ENCODE data around the gene CERK. TPM values are rescaled to one million over a fixed set of nuclear protein-coding genes. Genes with fewer than 3 reads are reported as not detected.
"Not testable (repeated sequence)": the region's sequence is repeated elsewhere in the genome, so short reads cannot be mapped to it uniquely, and the experiment has no call there.

Gene CERK, protein sequence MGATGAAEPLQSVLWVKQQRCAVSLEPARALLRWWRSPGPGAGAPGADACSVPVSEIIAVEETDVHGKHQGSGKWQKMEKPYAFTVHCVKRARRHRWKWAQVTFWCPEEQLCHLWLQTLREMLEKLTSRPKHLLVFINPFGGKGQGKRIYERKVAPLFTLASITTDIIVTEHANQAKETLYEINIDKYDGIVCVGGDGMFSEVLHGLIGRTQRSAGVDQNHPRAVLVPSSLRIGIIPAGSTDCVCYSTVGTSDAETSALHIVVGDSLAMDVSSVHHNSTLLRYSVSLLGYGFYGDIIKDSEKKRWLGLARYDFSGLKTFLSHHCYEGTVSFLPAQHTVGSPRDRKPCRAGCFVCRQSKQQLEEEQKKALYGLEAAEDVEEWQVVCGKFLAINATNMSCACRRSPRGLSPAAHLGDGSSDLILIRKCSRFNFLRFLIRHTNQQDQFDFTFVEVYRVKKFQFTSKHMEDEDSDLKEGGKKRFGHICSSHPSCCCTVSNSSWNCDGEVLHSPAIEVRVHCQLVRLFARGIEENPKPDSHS
- total RNA-seq (2014; rRNA removed; shearing (Covaris generic)): 34.4 and 37.7 TPM in 2 replicates

DNA sequence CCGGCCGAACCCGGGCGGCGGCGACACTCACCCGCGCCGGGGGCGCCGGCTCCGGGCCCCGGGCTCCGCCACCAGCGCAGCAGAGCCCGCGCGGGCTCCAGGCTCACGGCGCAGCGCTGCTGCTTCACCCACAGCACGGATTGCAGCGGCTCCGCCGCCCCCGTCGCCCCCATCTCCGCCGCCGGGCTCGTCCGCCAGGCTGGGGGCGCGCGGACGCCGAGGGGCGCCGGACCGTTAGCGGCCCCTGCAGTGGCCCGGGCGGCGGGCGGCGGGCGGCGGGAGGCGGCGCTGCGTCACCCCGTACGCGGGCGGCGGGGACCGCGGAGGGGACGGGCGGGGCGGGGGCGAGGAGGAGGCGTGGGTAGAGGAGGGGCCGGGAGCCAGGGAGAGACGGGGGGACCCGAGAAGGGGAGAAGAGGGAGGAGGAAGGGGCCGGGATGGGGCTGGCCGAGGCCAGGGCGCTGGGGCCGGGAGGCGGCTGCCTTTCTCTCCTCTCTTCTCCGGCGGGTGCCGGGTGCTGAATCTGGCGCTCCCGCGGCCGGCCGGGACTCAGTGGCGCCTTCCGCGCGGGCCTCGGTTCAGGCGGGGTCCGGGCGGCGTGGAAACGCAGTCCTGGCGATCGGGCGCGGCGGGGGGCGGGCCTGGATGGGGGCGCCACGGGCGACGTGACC is at the start of gene CERK:
Gene CERK, minus strand, starts transcription at position 277 of the 671 bp plus-strand sequence. Its CDS starts 104 bp downstream, at position 173.
- DNase-seq (ENCODE audit: low read depth): peak; percentile 65

DNA sequence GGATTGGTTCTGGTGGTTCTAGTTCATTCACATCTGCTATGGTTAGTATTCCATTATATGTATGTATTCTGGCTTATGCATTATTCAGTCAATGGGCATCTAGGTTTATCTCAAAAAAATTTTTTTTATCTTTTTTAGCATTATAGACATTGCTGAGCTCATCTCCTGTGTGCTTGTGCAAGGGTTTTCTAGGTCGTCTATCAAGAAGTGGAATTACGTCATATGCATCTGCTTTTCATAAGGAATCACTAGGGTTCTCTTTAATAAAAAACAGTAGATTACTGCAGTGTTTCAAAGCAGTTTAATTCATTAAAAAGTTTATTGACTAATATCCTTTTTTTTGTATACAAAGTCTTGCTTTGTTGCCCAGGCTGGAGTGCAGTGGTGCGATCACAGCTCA is 45.7 kb upstream of the CERK start:
- no peak for DNase-seq (ENCODE audit: low read depth)

GRCh38 chr22:46782200-46782599 is 44.1 kb upstream of the CERK start:
- DNase-seq (ENCODE audit: low read depth): not testable (repeated sequence)

GRCh38 chr22:46781291-46781690 is 43.2 kb upstream of the CERK start:
- no peak for DNase-seq (ENCODE audit: low read depth)

- no peak for DNase-seq (ENCODE audit: low read depth)
These were observed 42.4 kb upstream of the CERK start for GRCh38 chr22:46780453-46780852.

- DNase-seq (ENCODE audit: low read depth): no peak
These were observed 41.6 kb upstream of the CERK start for GRCh38 chr22:46779651-46780050.

DNA sequence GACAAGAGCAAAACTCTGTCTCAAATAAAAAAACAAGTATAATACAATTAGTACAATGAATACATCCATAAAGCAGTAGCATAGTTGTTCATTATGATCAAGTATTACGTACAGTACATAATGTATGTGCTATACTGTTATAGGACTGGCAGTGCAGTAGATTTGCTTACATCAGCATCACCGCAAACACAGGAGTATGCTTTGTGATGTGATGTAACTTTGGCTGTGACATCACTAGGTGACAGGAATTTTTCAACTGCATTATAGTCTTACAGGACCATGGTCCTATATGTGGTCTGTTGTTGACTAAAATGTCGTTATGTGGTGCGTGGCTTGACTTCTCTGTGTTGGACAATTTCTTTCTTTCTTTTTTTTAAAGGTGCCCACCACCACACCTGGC is 41.0 kb upstream of the CERK start:
- DNase-seq (ENCODE audit: low read depth): no peak

GRCh38 chr22:46777609-46777970 is 39.5 kb upstream of the CERK start:
- DNase-seq (ENCODE audit: low read depth): no peak

- no peak for DNase-seq (ENCODE audit: low read depth)
These were observed 39.0 kb upstream of the CERK start for GRCh38 chr22:46776876-46777608.

DNA sequence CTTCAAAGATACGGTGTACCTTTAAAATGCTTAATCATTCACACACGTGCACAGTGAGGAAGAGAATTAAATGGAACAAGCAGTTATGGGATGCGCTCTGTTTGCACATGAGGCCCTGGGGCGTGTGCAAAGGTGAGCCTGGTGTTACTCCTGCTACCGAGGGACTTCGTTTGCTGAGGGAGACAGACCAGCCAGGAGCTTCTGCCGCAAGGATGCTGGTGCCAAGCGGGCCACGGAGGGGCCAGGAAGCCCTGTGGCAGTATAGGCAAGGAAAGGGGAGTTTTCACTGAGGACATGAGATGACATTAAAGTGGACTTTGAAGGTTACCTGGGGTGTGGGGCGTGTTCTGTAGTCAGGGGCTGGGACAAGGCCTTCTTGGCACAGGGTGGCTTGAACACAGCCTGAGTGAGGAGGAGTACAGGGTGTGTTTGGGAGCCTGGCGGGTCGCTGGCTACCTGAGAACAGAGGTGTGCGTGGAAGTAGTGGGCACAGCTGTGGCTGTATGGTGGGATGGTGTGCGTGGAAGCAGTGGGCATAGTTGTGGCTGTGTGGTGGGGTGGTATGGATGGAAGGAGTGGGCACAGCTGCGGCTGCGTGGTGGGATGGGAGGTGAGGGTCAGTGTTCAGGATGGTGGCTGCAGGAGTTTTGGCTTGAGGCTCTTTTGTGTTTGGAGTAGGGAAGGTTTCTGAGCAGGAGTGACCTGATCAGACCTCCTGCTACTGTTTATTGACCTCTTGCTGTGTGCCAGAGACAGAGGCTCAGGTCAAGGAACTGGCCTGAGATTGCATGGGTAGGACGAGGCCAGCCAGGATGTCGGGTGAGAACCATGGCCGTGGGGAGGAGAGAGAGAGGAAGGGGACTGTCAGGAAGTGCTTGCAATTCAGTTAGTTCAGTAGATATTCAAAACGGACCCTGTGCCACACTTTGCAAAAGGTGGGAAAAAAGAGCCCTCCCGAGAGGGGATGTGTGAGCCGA is 38.1 kb upstream of the CERK start:
- no peak for DNase-seq (ENCODE audit: low read depth)

GRCh38 chr22:46774980-46775849 is 37.2 kb upstream of the CERK start:
- DNase-seq (ENCODE audit: low read depth): no peak

DNA sequence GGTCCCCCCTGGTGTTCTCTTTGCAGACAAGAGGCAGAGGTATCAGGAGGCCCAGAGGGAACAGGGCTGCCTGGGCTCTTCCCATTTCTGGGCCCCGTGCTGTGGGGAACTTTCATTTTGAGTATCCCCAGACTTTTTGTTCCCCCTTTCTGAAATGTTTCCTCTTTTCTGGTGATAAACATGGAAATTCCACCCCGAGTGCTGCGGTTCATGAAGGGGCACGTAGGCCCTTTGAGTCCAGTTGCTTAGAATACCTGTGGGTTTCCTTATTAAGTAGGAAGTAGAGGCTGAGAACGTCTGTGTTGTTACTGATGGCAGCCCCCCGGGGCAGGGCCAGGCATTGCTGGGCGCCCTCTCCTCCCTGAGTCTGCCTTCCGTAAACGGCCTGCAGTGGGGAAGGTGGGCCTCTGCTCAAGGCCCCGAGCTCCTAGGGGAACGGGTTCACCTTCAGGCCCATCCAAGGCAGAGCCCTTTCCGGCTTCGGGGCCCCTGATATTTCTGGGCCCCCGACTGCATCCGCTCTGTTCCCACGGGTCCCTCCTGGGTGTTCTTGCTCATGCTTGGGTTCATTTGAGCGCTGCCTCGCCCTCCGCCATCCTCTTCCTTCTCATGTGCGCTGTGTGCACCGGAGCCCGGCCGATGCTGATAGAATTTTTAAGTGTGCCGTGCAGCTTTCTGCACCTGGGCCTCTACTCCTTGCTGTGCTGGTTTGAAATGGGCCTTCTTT is 36.4 kb upstream of the CERK start:
- DNase-seq (ENCODE audit: low read depth): no peak

DNA sequence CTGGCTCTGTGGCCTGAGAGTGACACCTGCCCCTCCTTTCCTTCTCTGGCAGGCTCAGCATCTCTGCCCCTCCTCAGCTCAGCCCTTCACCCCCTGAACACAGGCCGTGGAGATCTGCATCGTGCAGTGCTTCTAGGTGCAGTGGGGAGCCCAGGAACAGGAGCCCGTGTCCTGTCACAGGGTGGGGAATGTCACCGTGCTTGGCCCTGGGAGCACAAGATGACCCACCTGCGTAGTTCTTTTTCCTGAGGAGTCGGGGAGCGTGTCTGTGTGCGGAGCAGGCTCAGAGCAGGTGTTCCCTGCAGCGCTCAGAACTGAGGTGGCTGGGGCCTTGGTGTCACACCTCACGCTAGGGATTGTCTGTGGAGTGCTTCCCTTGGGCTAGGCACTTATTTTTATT is 35.0 kb upstream of the CERK start:
- DNase-seq (ENCODE audit: low read depth): no peak

- no peak for DNase-seq (ENCODE audit: low read depth)
These were observed 32.7 kb upstream of the CERK start for GRCh38 chr22:46770726-46771125.

DNA sequence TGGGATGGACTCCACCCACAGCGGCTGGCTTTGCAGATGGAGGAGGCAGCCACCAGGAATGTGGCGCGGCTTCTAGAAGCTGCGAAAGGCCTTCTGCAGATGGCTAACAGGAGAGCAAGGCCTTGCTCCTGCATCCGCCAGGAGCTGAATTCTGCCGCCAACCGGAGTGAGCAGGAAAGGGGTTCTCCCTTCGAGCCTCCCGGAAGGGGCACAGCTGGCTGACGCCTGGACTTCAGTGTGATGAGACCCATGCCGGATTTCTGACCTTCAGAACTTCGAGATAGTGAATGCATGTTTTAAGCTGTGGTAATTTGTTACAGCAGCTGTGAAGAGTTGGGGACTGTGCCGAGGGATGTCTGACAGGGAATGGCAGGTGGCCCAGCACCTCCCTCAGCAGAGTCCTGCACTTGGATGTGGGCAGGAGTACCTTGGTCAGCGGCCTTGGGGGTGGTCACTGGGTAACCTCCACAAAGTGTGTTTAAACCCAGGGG is 32.1 kb upstream of the CERK start:
- DNase-seq (ENCODE audit: low read depth): no peak

GRCh38 chr22:46769706-46770105 is 31.7 kb upstream of the CERK start:
- DNase-seq (ENCODE audit: low read depth): no peak

DNA sequence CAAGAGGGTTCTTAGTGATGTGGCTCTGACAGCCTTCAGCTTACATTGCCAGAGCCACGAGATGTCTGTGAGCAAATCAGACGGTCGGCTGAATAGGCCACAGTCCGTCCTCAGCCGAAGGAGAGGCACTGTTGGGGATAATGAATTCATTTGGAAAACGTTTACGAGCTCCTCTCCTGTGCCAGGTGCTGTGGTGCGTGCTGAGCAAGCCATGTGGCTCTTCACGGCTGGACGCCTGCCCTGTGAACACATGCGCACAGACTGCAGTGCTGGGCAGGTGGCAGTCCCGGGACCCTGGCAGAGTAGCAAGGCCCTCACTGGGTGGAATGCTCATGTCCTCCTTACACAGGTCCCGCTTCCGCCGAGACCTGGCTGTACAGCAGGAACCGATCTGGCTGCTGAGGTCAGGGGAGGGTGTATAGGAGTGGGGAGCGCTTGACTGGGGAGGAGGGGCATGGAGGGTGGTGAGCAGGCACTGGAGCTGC is 31.2 kb upstream of the CERK start:
- DNase-seq (ENCODE audit: low read depth): no peak

DNA sequence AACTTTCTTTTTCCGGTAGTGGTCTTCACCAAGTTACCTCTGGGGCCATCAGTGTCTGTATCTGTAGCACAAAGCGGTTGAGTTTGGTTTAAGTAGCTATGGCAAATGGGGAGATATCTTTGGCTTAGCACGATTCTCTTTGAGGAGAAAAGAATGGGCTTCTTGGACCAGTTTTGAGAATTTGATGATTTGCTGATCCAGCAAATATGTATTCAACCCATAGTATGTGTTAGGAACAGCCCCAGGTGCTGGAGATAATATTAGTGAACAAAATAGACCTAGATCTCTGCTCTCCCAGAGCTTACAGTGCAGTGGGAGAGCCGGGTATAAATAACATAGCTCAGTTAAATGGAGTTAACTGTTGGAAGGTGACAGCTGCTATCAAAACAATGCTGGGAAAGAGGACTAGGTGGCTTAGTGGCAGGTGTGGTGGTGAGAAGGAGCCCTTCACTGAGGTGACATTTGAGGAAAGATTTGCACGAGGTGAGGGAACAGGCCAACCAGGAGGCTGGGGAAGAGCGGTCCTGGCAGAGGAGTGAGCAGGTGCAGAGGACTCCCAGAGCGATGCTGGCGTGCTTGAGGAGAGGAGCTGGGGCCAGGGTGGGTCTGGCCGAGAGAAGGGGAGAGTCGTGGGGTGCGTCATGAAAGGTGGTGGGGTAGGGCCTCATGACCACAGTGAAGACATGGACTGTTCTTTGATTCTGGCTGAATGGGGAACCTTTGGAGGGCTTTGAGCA is 29.4 kb upstream of the CERK start:
- DNase-seq (ENCODE audit: low read depth): no peak
